HepG2 (cell line): ENCODE data around the gene TLE7. TPM values are rescaled to one million over a fixed set of nuclear protein-coding genes. Genes with fewer than 3 reads are reported as not detected.

Experiments used
- BRF2 ChIP-seq: sonication (generic); formaldehyde crosslinking; IDR thresholded peaks from 2 replicates; pipeline ENCODE4 v1.8.1; 2022; ENCODE audit warnings: mild to moderate bottlenecking, missing genetic modification reagents
- HNRNPH1 ChIP-seq: fragments of 200-400 bp; formaldehyde crosslinking; optimal IDR thresholded peaks from 2 replicates; pipeline ENCODE3; 2017; ENCODE audit warnings: mild to moderate bottlenecking, low read depth, low read length
- PATZ1 ChIP-seq: sonication (generic); formaldehyde crosslinking; IDR thresholded peaks from 2 replicates; pipeline ENCODE4 v1.4.0; 2020; ENCODE audit warnings: missing genetic modification reagents
- PPARG ChIP-seq: conservative IDR thresholded peaks from 2 replicates; pipeline ENCODE4 v1.6.1; 2016; ENCODE audit warnings: missing biosample characterization, missing genetic modification reagents
- SRF ChIP-seq: IDR thresholded peaks from 2 replicates; pipeline ENCODE4 v1.6.1; 2011; ENCODE audit warnings: mild to moderate bottlenecking, low read depth, low read length, moderate library complexity
- U2AF1 ChIP-seq: fragments of 200-400 bp; formaldehyde crosslinking; optimal IDR thresholded peaks from 2 replicates; pipeline ENCODE3; 2017; ENCODE audit warnings: mild to moderate bottlenecking, low read depth, low read length
- ZBTB26 ChIP-seq: IDR thresholded peaks from 2 replicates; pipeline ENCODE4 v1.6.1; 2016; ENCODE audit warnings: missing compliant biosample characterization, missing genetic modification reagents, borderline replicate concordance
- ZNF160 ChIP-seq: sonication (generic); formaldehyde crosslinking; IDR thresholded peaks from 2 replicates; pipeline ENCODE4 v1.8.0; 2022; ENCODE audit warnings: mild to moderate bottlenecking, inconsistent platforms, missing genetic modification reagents
- ZNF281 ChIP-seq: sonication (generic); formaldehyde crosslinking; IDR thresholded peaks from 2 replicates; pipeline ENCODE4 v1.4.0; 2020; ENCODE audit warnings: missing genetic modification reagents, borderline replicate concordance
- ZNF616 ChIP-seq: sonication (generic); formaldehyde crosslinking; IDR thresholded peaks from 2 replicates; pipeline ENCODE4 v1.5.0; 2020; ENCODE audit warnings: low read depth, mild to moderate bottlenecking, missing genetic modification reagents
- polyA plus RNA-seq, 8 experiments: library from polyadenylated mRNA; depleted of rRNA in 3 of 8; stranded (reverse) in 7 of 8; unstranded in 1 of 8; fragments of >200 nt; fragmentation: Illumina TruSeq in 4 of 8; extraction: Trizol in 4 of 8; gene quantifications; 2 replicates each; pipeline versions ENCODE4 v1.2.1 to v1.2.3, GENCODE V29; 2011 to 2016; ENCODE audit warnings: low read depth in 4 of 8, missing spikeins in 1 of 8, mixed read lengths in 1 of 8; ENCODE audit not compliant: insufficient read depth in 1 of 8
- total RNA-seq, 5 experiments: library from RNA; depleted of rRNA; stranded (reverse); fragments of >200 nt; fragmentation: Illumina TruSeq; extraction: Trizol; gene quantifications; 2 replicates each; pipeline ENCODE4 v1.2.3, GENCODE V29; 2016; ENCODE audit warnings: low read depth in 1 of 5

TLE7 gene
- total and polyA plus RNA-seq, 2 of the 13 experiments (the other 11 are each of a cell fraction or from before 2014, with no cell fraction given) = not detected

GRCh38 chr16:71426069-71426879, 15.6 kb downstream of the TLE7 start (continued):
- TF ChIP-seq PATZ1 (CRISPR knock-in tag) (peak; percentile 71), ZNF160 (CRISPR knock-in tag) (peak; percentile 76; the same call in 1 of the 2 replicates), PPARG (CRISPR knock-in tag) (peak; percentile 88), ZBTB26 (CRISPR knock-in tag) (no peak; the same call in none of the 2 replicates), SRF (no peak), BRF2 (CRISPR knock-in tag) (no peak), ZNF616 (CRISPR knock-in tag) (peak; percentile 83; the same call in 1 of the 2 replicates), HNRNPH1 (no peak), U2AF1 (peak; percentile 74), ZNF281 (peak; percentile 12; the same call in 1 of the 2 replicates)
